ENCODE data around the gene QKI.

The QKI gene

GRCh38 chr6:163405412-163406309 is 8.9 kb upstream of the QKI start:
- peak overlapping the region; percentile 51 for H3K27ac ChIP-seq
- peak overlapping the region; percentile 40 for H2AFZ ChIP-seq
- H3K27me3 ChIP-seq (ENCODE audit: control insufficient read depth, insufficient read depth, low read length), result no peaks in the 10 kb centered on the region
- H3K79me2 ChIP-seq, result no peaks in the 10 kb centered on the region
- H3K4me1 ChIP-seq, result no peaks in the 10 kb centered on the region
- H3K4me3 ChIP-seq (ENCODE audit: low read depth, low read length), result no peak overlapping the region
- no peak for TF ChIP-seq CTCF (IDR thresholded peaks at IDR 0.05)
- H3K36me3 ChIP-seq (ENCODE audit: control insufficient read depth, insufficient read depth, low read length), result no peaks in the 10 kb centered on the region
- H3K4me2 ChIP-seq (ENCODE audit: low read length), result no peak overlapping the region
- H3K9me3 ChIP-seq (ENCODE audit: control insufficient read depth, low read length), result no peaks in the 10 kb centered on the region
- H3K9ac ChIP-seq, result no peak overlapping the region

GRCh38 chr6:163406366-163406765 is 8.2 kb upstream of the QKI start:
- Histone ChIP-seq H3K4me3 (ENCODE audit: low read depth, low read length) (no peak overlapping the region), H3K4me2 (ENCODE audit: low read length) (no peak overlapping the region), H3K9ac (no peak overlapping the region), H3K4me1 (no peaks in the 10 kb centered on the region), H2AFZ (peak overlapping the region; percentile 40), H3K79me2 (no peaks in the 10 kb centered on the region), H3K36me3 (ENCODE audit: control insufficient read depth, insufficient read depth, low read length) (no peaks in the 10 kb centered on the region), H3K27ac (peak overlapping the region; percentile 51), H3K9me3 (ENCODE audit: control insufficient read depth, low read length) (no peaks in the 10 kb centered on the region), H3K27me3 (ENCODE audit: control insufficient read depth, insufficient read depth, low read length) (no peaks in the 10 kb centered on the region)
- TF ChIP-seq CTCF (IDR thresholded peaks at IDR 0.05), result no peak

- H3K9ac ChIP-seq, result no peak overlapping the region
- no peaks in the 10 kb centered on the region for H3K9me3 ChIP-seq (ENCODE audit: control insufficient read depth, low read length)
- no peak overlapping the region for H3K4me3 ChIP-seq (ENCODE audit: low read depth, low read length)
- no peak overlapping the region for H2AFZ ChIP-seq
- TF ChIP-seq CTCF (IDR thresholded peaks at IDR 0.05), result no peak
- no peak overlapping the region for H3K4me2 ChIP-seq (ENCODE audit: low read length)
- H3K27me3 ChIP-seq (ENCODE audit: control insufficient read depth, insufficient read depth, low read length), result no peaks in the 10 kb centered on the region
- H3K27ac ChIP-seq, result no peak overlapping the region
- H3K36me3 ChIP-seq (ENCODE audit: control insufficient read depth, insufficient read depth, low read length), result no peaks in the 10 kb centered on the region
- no peaks in the 10 kb centered on the region for H3K4me1 ChIP-seq
- H3K79me2 ChIP-seq, result no peaks in the 10 kb centered on the region
Measured at GRCh38 chr6:163406830-163407229, 7.7 kb upstream of the QKI start.

- Histone ChIP-seq H3K36me3 (ENCODE audit: control insufficient read depth, insufficient read depth, low read length) (no peaks in the 10 kb centered on the region), H3K79me2 (no peaks in the 10 kb centered on the region), H2AFZ (no peak overlapping the region), H3K4me2 (ENCODE audit: low read length) (no peak overlapping the region), H3K4me1 (peaks cover 3% of the 10 kb centered on the region), H3K9ac (no peak overlapping the region), H3K9me3 (ENCODE audit: control insufficient read depth, low read length) (no peaks in the 10 kb centered on the region), H3K27ac (no peak overlapping the region), H3K27me3 (ENCODE audit: control insufficient read depth, insufficient read depth, low read length) (no peaks in the 10 kb centered on the region), H3K4me3 (ENCODE audit: low read depth, low read length) (no peak overlapping the region)
- no peak for TF ChIP-seq CTCF (IDR thresholded peaks at IDR 0.05)
Measured at GRCh38 chr6:163408352-163408991, 6.0 kb upstream of the QKI start.

Data from parathyroid adenoma (tissue), 2 donors.